ENCODE data around the gene RBP5.

RBP5 gene

DNA sequence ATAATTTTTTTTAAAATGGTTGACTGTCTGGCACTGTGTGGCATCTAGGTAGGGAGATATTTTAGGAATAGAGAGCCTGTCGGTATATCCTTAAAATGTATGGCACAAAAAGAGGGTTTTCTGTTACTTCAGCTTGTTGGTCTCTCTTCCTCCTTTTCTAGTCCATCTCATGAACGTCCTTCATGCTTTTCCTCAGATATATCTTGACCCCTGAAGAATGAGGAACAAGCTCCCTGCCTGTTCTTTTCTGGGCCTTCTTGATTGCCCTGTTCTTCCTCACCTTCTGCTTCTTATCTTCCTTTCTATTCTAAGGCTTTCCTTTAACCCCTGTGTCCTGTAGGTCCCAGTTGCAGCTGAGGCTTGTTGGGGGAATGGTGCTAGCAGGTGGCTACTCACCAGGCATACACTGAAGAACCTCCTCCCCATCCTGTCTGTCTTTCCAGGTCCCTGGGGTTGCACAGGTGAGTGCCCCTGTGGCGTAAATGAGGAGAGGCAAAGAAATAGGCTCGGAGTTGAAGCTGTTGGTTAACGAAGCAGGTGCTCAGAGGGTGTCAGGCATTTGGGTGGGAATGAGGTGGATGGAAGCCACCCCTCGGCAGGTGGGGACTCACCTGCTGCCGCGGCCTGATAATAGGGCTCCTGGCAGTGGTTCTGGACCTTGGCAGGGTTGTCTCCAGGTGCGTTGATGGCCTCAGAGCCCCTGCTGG lies 29.2 kb downstream of the RBP5 start:
- DNase-seq, result no peak

DNA sequence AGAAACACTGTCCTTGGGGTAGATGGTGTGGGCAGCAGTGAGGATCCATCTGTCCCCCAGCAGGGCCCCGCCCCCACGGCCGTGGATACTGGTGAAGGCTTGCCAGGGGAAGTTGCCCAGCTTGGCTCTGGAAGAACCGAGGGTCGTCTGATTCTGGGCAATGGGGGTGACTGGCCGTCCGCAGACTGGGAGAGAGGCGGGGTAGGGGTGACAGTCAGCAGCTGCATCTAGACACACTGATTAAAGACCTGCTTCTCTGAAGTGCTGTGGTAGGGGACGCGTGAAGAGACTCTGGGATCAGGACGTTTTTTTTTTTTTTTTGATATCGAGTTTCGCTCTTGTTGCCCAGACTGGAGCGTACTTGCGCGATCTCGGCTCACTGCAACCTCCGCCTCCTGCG lies 31.7 kb downstream of the RBP5 start:
- no peak for DNase-seq

DNA sequence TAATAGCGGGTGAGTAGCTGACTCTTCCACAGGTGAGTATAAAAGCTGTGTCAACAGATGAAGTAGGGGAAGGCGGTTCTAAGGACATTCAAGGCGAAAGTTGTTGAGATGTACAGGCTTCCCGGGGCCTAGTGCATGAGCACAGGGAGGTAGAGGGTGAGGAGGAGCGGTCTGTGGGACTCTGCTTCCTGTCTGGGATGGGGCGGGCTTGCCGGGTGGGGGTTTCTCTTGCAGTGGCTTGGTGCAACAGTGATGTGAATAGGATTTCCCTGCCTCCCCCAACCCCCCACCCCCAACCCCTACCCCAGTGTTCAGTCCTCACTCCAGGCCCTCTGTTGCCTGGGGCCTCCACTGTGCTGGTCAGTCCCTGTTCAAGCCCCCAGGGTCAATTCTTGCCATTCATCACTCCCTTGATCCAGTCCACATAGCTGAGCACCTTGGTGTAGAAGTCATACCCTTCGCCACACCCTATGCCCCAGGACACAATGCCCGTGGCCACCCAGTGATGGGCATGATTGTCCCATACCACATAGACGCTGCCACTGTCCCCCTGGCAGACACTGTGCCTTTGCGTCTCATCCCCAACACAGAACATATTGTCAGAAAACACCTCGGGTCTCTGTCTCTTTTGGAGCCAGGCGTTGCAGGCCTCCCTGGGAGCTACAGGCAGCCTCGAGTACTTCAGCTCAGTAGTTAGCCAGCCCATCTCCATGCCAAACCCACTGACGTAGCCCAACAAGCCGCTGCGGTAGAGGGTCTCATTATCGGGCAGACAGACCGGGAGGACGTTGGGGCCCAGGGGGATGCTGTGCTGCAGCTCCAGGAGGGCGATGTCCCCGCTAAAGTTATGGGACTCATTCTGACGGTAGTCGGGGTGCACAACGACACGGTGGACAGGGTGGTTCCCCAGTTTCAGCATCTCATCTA lies 32.4 kb downstream of the RBP5 start:
- no peak for DNase-seq

DNA sequence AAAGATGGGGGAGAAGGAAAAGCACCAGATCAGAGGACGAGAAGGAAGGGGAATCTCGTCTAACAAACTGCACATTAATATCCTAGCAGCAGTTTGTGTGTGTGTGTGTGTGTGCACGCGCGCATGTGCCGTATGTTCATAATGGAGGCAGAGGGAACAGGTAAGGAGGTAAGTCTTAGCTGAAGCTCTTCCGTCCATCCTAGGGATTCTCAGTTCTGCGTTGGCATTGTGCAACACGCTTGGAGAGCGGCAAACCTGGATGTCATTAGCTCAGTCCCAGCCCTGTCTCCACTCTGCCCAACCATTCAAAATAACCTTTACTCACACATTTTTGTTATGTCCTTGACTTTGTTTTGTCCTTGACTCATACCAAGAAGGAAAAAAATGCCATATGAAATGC lies 34.8 kb downstream of the RBP5 start:
- no peak for DNase-seq

DNA sequence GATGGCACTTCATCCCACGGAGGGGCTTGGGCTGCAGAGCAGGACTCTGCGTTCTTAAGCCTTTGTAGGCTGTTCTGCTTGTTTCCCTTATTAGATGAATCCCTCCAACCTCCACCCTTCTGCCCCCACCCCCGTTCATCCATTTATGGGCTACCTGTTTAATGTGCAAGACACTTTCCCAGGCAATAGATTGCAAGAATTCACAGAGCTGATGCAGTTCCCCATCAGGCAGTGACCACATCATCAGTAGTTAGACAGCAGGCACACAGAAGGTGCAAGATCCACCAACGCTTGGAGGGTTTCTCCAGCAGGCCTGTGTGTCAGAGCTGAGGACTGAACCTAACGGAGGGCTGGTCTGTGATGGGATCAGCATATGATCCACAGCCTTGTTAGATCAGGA lies 35.2 kb downstream of the RBP5 start:
- no peak for DNase-seq

DNA sequence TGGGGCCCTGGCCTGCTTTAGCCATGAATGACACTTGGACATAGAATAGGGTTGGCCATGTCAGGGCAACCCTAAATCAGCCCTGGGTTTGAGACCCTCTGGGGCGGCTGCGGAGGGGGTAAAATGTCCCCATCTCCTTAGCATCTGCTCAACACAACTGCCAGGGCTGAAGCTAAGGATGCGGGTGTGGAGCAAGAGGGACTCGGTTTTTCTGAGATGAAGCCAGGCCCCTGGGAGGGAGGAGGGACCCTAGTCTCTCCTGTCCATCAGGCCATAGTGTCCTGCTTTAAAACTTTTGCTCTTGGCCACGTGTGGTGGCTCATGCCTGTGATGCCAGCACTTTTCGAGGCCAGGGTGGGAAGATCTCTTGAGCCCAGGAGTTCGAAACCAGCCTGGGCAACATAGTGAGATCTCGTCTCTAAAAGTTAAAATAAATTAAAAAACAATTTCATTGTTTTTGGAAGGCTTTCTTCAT lies 35.7 kb downstream of the RBP5 start:
- no peak for DNase-seq

DNA sequence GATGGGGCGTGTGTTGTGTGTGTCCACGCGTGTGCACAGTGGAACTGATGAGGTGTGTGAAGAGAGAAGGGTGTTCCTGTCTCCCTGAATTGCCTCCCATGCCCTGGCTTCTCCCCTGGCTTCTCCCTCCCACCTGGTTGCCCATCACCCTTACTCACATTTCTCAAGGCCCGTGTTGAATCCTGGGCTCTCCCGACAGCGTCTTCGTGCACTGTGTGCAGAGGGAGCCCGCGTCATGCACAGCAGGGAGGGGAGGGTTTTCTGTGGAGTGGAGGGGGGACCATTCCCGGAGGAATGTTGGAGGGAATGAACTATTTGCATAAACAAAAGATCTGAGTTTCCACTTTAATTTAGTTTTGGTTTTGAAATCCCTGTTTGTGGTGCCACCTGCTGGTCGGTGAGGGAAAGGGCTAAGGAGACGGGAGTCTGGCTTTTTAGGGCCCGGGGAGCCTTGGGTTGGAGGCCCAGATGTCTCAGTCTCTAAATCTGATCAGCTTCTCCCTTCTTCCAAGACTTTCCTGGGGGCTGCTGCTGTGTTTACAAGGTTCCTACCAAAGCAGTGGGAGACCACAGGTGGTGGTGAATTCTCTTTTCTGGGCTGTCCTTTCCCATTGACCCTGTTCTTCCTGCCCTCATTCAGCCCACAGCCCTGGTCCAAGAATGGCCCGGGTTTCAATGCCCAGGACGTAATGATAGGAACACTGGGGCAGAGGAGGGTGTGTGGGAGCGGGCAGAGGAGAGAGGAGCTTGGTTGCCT lies 36.3 kb downstream of the RBP5 start, which contains the start of gene C1R:
Gene C1R (minus strand): TSS at position 217 of the 757 bp plus-strand sequence. CDS start 57 bp downstream, at position 160.
- no peak for DNase-seq

DNA sequence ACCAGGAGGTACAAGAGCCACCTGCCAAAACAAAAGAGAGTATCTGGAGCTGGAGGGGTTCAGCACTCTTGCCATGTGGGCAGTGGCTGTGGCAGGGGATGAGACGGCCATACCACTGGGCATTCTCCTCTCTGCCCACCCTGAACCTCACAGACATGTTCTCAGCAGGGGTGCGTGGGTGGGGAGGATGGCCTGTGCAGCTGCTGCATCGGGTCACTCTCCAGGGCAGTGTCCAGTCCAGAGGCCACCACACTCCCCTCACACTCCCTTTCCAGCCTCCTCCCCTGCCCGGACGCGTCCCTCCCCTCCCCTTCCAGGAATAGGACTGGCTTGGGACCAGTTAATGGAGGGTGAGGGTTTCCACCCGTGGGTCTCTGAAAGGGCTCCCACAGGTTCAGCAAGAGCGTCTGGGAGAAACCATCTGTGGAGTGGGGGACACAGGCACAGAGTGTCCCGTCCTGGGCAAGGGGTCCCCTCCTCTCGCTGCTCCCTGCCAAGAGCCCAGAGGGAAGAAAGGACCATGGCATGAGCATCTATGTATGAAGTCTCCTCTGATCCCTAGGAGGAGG lies 36.9 kb downstream of the RBP5 start:
- DNase-seq, result no peak

DNA sequence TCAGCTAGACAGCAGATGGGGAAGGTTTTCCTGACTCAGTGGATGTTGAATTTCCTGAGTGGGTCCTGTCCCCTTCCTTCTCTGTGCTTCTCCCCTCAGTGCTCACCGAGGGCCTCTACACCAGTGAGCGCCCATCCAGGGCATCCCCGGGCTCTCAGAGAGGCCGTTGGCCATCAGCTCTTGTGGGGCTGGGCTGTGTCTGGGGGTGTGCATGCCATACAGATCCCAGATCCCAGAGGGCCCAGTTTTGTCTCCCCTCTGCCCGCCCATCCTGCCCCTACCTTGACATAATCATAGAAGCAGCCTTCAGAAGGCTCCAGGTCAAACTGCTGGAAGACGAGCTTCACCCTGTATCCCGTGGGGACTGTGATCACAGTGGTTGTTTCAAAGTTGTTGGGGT lies 37.5 kb downstream of the RBP5 start:
- DNase-seq, result no peak

DNA sequence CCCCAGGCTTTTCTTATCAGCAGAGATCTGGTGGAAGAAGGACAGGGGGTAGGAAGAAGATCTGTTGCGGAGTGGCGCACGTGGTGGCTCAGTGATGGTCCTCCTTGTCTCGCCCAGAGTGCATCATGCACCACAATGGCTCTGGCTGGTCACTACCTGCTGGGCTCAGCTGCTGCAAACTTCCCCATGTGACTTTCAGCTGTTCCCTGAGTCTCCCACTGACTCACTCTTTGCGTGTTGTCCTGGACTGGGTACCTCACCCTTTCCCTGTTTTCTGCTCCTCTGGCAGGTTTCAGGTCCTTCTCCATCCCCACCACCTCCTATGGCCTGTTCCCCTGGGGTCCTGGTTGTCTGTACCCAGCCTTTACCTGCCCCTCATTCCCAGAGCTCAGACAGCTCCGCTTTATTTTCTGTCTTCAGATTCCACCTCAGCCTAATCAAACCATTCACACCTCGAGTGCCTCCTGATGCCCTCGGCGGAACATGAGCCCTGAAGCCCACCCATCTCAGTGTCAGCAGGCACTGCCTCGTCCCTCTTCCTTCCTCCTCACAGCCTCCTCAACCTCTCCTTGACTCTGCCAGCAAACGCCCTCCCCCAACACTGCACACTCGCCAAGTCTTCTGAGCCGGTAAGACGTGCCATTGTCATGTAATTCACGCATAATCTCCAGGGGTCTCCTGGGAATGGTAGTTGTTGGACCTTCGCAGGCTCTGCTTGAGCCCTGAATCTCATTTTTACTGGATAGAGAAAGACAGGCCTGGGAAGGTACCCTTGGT lies 38.3 kb downstream of the RBP5 start:
- no peak for DNase-seq

DNA sequence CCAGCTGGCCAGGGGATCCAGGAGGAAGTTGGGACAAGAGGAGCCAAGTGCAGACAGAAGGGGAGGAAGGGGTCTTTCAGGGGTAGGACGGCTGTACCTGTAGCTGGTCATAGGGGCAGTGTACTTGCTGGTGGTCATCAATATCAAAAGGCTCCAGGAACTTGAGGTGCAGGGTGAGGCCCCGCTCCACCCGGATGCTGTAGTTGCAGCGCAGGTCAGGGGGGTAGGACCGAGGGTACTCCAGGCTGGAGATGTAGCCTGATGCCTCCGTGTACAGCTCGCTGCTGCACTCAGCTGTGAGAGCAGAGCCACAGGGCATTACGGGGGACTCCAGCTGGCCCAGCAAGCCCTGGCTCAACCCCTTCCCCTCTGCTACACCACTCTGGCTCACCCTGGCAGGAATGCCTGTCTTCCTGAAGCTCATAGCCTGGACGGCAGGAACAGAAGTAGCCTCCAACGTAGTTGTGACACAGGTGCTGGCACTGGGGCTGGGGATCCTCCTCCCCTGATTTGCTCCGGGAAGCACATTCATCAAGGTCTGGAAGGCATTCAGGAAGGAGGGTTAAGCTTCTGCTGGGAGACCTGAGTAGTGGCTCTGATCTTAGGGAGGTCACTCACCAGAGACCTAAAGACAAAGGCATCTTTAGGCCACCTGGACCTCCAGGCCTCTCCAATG lies 39.4 kb downstream of the RBP5 start:
- DNase-seq, result no peak

DNA sequence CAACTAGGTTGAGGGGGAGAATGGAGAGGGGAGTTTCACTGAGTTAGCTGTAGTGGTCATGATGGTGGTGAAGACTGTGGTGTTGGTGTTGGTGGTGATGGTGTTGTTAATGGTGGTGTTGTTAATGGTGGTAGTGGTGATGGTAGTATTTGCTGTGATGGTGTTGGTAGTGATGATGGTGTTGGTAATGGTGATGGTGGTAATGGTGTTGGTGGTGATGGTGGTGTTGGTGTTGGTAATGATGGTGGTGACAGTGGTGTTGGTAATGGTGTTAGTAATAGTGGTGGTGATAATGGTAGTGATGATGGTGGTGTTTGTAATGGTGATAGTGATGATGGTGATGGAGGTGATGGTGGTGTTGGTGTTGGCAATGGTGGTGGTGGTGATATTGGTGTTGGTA lies 45.6 kb downstream of the RBP5 start:
- DNase-seq, result no peak

DNA sequence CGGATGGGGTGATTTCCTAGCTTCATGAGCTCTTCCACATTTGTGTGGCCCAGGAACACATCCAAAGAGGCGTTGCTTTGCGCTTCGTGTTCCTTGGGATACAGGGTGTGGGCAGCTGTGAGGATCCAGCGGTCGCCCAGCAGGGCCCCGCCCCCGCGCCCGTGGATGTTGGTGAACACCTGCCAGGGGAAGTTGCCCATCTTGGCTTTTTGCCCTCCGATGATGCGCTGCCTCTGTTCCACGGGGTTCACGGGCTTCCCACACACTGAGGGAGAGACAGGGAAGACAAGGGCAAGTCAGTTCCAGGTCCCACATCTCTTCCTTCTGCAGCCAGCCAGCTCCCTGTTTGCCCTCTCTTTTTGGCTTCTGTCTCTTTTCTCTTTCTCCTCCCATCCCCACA lies 47.7 kb downstream of the RBP5 start:
- no peak for DNase-seq

DNA sequence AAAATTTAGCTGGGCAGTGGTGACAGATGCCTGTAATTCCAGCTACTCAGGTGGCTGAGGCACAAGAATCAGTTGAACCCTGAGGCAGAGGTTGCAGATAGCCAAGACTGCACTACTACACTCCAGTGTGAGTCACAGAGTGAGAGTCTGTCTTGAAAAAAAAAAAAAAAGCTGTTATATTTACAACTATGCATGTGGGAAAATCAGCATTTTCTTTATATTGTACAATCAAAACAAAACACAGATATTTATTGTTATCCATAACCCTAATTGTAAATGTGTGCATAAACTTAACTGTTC lies 48.9 kb downstream of the RBP5 start:
- no peak for DNase-seq

DNA sequence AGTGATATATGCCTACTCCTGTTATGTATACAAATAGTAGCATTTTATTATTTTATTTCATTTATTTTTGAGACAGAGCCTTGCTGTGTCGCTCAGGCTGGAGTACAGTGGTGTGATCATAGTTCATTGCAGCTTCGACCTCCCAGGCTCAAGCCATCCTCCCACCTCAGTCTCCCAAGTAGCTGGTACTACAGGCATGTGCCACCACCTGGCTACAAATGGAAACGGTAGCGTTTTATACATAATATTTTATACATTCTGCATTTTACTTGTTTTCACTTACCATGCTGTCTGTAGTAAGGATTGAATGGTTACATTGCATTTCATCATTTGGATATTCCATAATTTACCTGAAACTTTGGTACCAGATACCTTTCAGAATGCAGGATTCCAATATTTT lies 50.5 kb downstream of the RBP5 start:
- DNase-seq, result no peak

DNA sequence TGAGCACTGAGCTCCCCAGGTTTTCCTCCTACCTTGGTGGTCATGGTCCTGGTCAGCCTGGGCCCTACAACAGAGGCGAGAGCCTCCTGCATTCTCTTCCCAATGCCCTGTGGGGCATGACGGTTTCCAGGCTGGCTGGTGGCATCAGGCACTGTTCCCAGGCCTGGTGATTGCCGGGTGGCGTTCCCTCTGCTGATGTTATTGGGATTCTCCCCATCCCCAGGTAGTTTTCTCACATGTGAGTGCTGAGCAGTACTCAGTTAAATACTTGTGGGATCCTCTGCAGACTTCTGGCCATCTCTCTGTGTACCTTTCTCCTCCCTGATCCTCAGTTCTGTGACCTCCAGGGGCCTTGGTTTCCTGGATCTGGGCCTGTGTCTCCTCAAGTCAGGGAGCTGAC lies 52.2 kb downstream of the RBP5 start:
- DNase-seq, result no peak

DNA sequence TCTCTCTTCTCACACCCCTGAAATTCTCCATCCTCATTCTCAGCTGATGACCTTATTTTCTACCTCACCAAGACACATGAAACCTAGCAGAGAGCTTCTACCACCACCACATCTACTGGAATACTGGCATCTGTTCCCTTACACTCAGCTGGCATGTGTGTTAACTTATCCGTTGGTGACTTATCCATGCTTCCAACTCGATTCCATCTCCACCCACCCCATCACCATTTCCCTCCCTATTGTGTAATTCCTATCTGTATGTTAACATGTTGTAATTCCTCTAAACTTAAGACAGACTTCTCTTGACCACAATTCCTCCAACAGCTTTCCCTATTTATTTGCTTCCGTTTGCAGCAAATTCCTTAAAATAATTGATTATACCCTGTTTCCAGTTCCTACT lies 52.8 kb downstream of the RBP5 start:
- DNase-seq, result no peak

DNA sequence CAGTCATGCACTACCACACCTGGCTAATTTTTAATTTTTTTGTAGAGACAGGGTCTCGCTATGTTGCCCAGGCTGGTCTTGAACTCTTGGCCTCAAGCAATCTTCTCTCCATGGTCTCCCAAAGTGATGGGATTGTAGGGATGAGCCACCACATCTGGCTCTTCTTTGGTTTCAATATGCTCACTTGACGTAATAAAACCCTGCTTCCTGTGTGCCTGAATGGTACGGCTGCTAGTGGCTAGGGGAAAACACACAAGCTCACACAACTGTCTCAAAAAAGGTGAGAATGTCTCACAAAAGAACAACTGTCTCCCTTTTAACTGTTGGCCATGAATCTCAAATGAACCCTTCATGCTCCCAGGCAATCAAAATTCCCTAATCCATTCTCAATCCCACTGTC lies 53.2 kb downstream of the RBP5 start:
- no peak for DNase-seq

DNA sequence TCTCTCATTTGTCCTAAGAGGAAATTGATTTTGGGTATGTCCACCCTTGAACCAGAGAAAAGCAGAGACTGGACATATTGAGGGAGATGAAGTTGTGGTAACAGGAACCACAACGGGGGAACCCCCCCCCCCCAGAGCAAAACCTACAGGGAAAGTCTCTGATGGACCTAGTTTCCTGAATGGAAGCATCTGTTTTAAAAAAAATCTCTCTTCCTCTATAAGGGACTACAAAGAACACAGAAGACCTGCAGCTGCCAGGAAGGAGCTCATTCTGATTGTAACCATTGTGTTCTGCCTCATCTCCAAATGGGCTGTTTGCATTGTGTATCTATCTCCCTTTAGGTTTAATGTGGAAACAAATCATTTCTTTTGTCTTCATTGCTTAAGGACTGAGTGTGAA lies 54.7 kb downstream of the RBP5 start:
- no peak for DNase-seq
